Lung (tissue), 12 donors: Measurements from ENCODE around the gene FGFR4. TPM values are rescaled to one million over a fixed set of nuclear protein-coding genes. Genes with fewer than 3 reads are reported as not detected.

Experiments
- ATAC-seq: fragments of 200-7000 bp; cut with Tn5 transposase; one replicate; pipeline ENCODE4 v1.9.1; 2020; ENCODE audit warnings: moderate number of reproducible peaks; ENCODE audit not compliant: insufficient read depth, low FRiP score
- DNase-seq, 3 donors: peaks; one replicate each; pipeline ENCODE4 v3.0.0-alpha.2; 2013 to 2017
- H3K27ac ChIP-seq, 2 donors: one replicate each; pipeline ENCODE4 v1.5.1; 2013; ENCODE audit warnings: mild to moderate bottlenecking in 2 of 2, moderate library complexity in 2 of 2, control low read depth in 1 of 2, inconsistent platforms in 1 of 2, low read depth in 1 of 2, low read length in 1 of 2
- H3K27me3 ChIP-seq, 3 donors: one replicate each; pipeline ENCODE4 v1.5.1; 2013; ENCODE audit warnings: low read length in 2 of 3; ENCODE audit not compliant: control insufficient read depth in 3 of 3, insufficient read depth in 3 of 3
- H3K36me3 ChIP-seq, 4 donors: one replicate each; pipeline ENCODE4 v1.5.1; 2013; ENCODE audit warnings: low read length in 4 of 4, mild to moderate bottlenecking in 1 of 4, moderate library complexity in 1 of 4; ENCODE audit not compliant: control insufficient read depth in 4 of 4, insufficient read depth in 4 of 4
- H3K4me1 ChIP-seq, 5 donors: one replicate each; pipeline ENCODE4 v1.5.1; 2013; ENCODE audit warnings: low read length in 5 of 5, mild to moderate bottlenecking in 2 of 5, moderate library complexity in 1 of 5; ENCODE audit not compliant: control insufficient read depth in 5 of 5, insufficient read depth in 5 of 5
- H3K4me3 ChIP-seq: one replicate; pipeline ENCODE4 v1.5.1; 2013; ENCODE audit warnings: mild to moderate bottlenecking, control low read depth, moderate library complexity
- H3K9ac ChIP-seq, 2 donors: one replicate each; pipeline ENCODE4 v1.5.1; 2013; ENCODE audit warnings: low read length in 2 of 2, control low read depth in 1 of 2; ENCODE audit not compliant: insufficient read depth in 1 of 2
- H3K9me3 ChIP-seq, 4 donors: one replicate each; pipeline ENCODE4 v1.5.1; 2013; ENCODE audit warnings: low read length in 3 of 4, mild to moderate bottlenecking in 1 of 4, moderate library complexity in 1 of 4; ENCODE audit not compliant: control insufficient read depth in 4 of 4, insufficient read depth in 3 of 4
- CTCF ChIP-seq: IDR thresholded peaks from 2 replicates; pipeline ENCODE4 v1.5.1; 2012; ENCODE audit warnings: mild to moderate bottlenecking; ENCODE audit errors: control extremely low read depth, extremely low read depth
- WGBS, 2 donors: extraction: QIAGEN DNeasy Blood & Tissue Kit; methylation state at CpG; one replicate each; pipeline ENCODE4 v1.1.7; 2013; 5-methylcytosine and 5-hydroxymethylcytosine counted together
- polyA plus RNA-seq, 2 donors: library from polyadenylated mRNA; stranded (reverse); fragments of 200-250 nt; gene quantifications; one replicate each; pipeline ENCODE4 v1.2.1, GENCODE V29; 2013
- total RNA-seq, 2 donors: library from RNA; depleted of rRNA in 1 of 2; stranded (reverse); fragments of >200 nt in 1 of 2; gene quantifications; one replicate each; pipeline ENCODE4 v1.2.1, GENCODE V29; 2014 to 2021
- donor health status: control.
- donor health status: control.
- donor health status: Bipolar disorder and iron deficiency.
- donor health status: healthy.
- donor health status: DM: yes; HTN: yes; CAD: no.

FGFR4 gene
- total and polyA plus RNA-seq, 4 donors: 20.9 to 106 (median 43.8) TPM

DNA sequence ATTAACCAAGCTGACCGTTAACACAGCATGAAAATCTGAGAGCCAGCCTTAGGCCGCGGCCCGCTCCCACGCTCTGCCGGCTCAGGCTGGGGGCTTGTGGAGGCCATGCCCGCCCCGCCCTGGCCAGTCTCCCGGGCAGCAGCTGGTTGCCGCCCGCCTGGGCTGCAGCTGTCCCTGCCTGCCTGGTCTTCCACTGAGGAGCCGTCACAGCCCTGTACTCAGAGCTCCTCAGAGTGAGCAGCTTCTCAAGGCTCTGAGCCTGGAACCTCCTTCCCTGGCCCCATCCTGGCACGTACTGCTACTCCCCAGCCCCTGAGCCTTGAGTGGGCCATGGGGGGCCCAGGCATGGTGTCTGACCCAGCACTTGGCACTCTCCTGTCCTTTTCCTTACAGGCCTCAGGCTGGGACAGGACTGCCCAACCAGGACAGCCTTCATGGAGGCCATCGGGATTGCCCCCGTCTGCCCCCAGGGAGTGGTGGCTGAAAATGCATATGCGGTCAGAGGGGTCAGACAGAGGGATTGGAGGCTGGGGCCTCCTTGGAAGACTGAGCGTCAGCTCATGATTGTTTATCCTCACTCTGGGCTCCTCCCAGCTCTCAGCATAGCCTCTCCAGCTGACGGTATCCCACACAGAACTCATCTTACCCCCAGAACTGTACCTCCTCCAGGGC lies 11.9 kb downstream of the FGFR4 start:
- ATAC-seq (no peak), DNase-seq (peak; percentile 87 to 92 (median 92))
- H3K27ac ChIP-seq: peak overlapping the region in 1 of 2 donors; percentile 61
- H3K4me1 ChIP-seq: peaks cover 0 to 67% (median 39%) of the 10 kb centered on the region in 5 donors
- H3K9me3 ChIP-seq: no peaks in the 10 kb centered on the region
- peak overlapping the region in 1 of 2 donors; percentile 32 for H3K9ac ChIP-seq
- peaks cover 0 to 34% (median 10%) of the 10 kb centered on the region in 4 donors for H3K36me3 ChIP-seq
- no peak for TF ChIP-seq CTCF
- no peak overlapping the region for H3K4me3 ChIP-seq
- WGBS, 2 donors: 73 to 93% methylated on average over 18 of the region's 18 CpGs
- H3K27me3 ChIP-seq: no peaks in the 10 kb centered on the region

DNA sequence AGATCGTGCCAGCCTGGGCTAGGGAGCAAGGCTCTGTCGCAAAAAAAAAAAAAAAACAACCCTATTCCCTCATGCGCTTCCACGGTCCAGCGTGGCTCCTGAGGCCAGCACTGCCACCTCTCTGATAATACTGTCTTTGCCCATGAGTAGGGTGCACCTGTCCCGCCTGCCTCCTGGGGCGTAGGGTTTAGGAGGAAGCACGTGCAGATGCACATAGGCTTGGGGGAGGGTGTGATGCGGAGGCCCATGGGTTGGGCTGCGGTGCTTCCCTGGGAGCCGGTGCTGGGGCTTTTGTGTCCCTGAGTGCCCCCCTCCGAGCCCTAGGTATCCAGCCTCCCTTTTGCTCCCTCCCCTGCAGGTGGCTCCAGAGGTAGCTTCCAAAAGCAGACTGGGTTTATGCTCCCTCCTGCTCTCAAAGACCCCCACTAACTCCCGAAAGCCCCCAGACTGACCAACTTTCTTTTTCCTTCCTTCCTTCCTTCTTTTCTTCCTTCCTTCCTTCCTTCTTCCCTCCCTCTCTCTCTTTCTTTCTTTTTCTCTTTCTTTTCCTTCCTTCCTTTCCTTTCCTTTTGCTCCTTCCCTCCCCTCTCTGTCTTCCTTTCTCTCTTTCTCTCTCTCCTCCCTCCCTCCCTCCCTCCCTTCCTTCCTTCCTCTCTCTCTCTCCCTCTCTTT lies 12.8 kb downstream of the FGFR4 start:
- H3K4me3 ChIP-seq: no peak overlapping the region
- 71 to 77% methylated on average over 13 of the region's 13 CpGs for WGBS, 2 donors
- H3K9ac ChIP-seq: no peak overlapping the region
- no peaks in the 10 kb centered on the region for H3K9me3 ChIP-seq
- H3K4me1 ChIP-seq: peaks cover 0 to 57% (median 30%) of the 10 kb centered on the region in 5 donors
- TF ChIP-seq CTCF: no peak
- peak in 2 of 3 donors; percentile 28 to 37 for DNase-seq
- H3K27ac ChIP-seq: no peak overlapping the region
- H3K36me3 ChIP-seq: peaks cover 0 to 26% (median 7%) of the 10 kb centered on the region in 4 donors
- no peaks in the 10 kb centered on the region for H3K27me3 ChIP-seq
- no peak for ATAC-seq

DNA sequence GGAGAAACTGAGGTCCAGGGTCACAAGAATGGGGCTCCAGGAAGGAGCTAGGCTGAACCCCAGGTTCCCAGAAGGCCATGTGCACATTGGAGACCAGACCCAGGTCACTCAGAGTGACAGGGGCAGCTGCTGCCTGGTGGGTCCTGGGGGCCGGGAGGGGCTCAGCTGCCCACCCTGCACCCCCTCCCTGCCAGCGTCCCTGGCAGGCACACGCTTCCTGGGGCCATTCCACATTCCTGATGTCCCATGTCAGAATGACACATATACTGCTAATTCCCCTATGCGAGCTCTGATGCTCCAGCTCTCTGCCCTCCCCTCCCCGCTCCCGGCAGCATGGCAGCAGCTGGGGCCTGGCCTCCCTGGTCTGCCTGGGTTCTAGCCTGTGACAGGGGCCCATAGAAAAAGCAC lies 14.0 kb downstream of the FGFR4 start:
- no peaks in the 10 kb centered on the region for H3K27me3 ChIP-seq
- H3K36me3 ChIP-seq: peaks cover 0 to 19% (median 6%) of the 10 kb centered on the region in 4 donors
- H3K4me1 ChIP-seq: peaks cover 0 to 47% (median 21%) of the 10 kb centered on the region in 5 donors
- DNase-seq (peak; percentile 66 to 74 (median 67)), ATAC-seq (no peak)
- no peak overlapping the region for H3K27ac ChIP-seq
- H3K4me3 ChIP-seq: no peak overlapping the region
- 56 to 86% methylated on average over 6 of the region's 6 CpGs for WGBS, 2 donors
- no peak for TF ChIP-seq CTCF
- no peaks in the 10 kb centered on the region for H3K9me3 ChIP-seq
- H3K9ac ChIP-seq: no peak overlapping the region
